ENCODE results near the gene CDH13.

Gene CDH13

DNA sequence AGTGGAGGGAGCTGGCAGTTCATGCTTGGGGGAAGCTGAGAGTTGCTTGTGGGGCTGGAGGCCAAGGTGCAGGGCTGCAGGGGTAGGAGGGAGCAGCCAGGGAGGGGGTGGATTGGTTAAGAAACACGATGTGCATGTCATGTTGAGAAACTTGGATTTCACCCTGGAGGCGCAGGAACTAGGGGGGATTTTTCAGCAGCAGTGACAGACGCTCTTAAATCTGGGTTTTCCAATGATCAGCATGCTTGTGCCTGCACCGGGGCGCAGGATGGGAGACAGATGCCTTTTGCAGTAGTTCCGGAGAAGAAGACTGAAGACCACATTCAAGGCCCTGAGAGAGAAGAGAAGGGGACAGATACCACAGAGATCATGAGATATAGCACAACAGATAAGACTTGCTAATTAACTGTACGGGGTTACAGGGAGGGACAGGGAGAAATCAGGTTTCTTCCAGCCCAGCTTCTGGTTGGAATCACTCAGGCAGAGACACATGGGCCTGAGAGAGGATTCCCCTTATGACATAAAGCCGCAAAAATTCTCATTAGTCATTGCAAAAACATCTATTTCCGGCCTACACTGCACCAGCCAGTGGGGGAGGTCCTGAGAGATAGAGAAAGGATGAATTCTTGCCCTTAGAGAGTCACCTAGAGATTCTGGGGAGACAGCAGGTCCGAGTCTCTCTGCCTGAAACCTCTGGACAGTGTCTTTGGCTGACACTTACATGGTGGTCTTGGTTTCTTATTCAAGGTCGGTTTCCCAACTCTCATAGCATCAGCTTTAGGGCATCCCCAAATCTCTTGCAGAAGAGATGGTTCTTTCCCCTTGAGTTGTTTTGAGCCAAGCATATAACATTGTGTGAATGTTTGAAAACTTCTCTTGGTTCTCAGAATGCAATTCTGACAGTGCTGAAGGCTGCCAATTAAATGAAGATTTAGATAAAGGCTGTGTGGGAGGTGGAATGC is 27.1 kb downstream of the CDH13 start:
- no peak for DNase-seq

DNA sequence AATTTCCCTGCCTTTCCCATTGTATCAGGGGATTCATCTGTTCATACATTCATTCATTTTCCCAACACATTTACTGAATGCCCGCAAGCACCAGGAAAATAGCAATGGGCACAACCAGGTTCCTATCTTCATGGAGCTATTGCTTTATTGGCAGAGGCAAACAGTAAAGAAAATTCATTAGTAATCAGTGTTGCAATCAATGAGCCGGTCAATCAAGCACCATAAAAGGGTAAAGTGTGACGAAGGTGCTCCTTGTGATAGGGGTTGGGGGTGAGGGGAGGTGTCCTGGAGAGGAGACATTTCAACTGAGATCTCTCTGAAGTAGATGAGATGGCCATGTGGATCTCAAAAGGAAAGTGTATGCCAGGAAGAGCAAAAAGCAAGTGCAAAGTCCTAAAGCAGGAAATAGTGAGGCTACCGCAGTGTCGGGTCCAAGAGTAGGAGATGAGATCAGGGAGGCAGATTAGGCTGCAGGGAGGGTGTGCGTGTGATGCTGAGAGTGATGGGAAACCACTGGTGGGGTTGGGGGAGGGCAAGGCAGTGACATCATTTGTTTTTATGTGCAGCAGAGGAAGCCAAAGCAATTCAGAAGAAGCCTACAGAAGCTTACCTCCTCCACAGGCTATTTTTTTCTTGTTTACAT is 28.4 kb downstream of the CDH13 start:
- DNase-seq = no peak

DNA sequence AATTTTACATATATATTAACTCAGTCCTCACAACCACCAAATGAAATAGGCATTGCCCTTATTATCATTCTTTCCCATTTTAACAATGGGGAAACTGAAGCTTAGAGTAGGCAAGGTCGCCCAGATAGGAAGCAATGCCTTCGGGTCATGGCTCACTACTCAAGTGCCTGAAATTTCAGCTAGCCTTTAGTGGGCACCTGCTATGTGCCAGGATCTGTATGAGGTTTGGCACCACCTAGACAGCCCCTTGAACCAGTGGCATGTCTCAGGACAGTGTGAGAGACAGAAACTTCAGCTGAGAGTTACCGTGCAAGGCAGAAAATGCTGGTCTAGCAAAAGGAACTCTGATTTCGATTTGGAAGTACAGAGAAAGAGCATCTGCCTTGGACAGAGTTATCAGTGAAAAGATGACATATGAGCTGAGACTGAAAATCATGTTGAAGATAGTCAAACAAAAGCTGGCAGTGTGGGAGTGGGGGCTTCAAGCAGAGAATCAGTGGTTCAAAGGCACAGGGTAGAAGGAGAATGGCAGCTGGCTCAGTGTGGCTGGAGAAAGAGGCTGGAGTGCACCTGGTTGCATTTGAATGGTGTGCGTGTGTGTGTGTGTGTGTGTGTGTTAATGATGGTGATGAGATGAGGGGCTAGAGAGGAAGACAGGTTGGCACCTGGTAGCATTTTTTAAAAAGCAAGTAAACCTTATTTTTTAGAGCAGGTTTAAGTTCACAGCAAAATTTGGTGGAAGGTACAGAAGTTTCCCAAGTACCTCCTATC is 29.1 kb downstream of the CDH13 start:
- no peak for DNase-seq

- no peak for DNase-seq
These were observed 30.5 kb downstream of the CDH13 start for GRCh38 chr16:82657239-82657638.

- no peak for DNase-seq
These were observed 31.0 kb downstream of the CDH13 start for GRCh38 chr16:82657786-82658185.

DNA sequence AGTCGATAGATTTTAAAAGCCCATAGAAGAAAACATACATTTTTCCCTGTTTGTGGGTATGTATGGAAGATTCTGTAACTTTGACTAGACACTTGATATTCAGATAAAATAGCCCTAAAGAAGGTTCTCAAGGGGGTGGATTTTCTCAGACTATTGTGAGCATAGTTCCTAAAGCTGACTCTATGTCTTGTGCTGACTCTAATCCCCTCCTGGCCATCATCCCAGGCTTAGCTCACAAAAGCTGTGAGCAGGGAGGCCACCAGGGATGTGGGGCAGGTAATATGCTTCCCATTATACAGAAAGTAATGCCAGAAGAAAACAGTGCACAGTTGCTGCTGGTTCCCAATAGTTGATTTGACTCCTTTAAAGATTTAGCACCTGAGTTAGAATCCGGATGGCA is 32.0 kb downstream of the CDH13 start:
- DNase-seq = no peak

- no peak for DNase-seq
These were observed 33.4 kb downstream of the CDH13 start for GRCh38 chr16:82660075-82660645.

- DNase-seq = no peak
These were observed 34.2 kb downstream of the CDH13 start for GRCh38 chr16:82660966-82661365.

GRCh38 chr16:82664181-82664580 is 37.4 kb downstream of the CDH13 start:
- DNase-seq = no peak

GRCh38 chr16:82665025-82665424 is 38.3 kb downstream of the CDH13 start:
- DNase-seq = no peak

- no peak for DNase-seq
These were observed 40.7 kb downstream of the CDH13 start for GRCh38 chr16:82667437-82667836.

- no peak for DNase-seq
These were observed 41.3 kb downstream of the CDH13 start for GRCh38 chr16:82668094-82668493.

- DNase-seq = no peak
These were observed 45.0 kb downstream of the CDH13 start for GRCh38 chr16:82671741-82672140.

DNA sequence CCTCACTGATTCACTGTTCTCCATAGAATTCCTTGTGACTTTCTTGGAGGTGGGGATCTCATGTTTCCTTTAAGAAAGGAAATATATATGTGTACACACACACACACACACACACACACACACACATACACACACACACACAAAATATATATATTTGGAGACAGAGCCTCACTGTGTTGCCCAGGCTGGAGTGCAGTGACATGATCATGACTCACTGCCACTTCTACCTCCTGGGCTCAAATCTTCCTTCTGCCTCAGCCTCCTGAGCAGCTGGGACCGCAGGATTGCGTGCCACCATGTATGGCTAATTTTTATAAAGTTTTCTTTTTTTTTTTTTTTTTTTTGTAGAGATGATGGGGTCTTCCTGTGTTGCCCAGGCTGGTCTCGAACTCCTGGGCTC is 45.9 kb downstream of the CDH13 start:
- DNase-seq = no peak

DNA sequence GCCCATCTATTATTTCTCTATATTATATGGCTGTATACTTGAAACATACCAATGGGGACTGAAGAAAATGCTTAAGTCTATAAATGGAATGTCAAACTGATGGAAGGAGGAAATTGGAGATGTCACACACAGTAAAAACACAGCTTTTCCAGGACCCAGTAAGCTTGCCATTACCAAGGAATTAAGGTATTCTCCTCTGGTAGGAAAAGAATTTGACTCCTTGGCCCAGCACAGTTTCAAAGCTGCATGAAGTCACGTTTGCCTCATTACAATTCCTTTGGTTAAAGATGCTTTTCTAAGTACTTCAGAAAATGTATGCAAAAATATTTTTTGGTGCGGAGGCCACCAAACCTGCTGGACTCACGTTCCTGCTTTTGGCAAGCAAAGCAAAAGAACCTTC is 48.5 kb downstream of the CDH13 start:
- DNase-seq = no peak

DNA sequence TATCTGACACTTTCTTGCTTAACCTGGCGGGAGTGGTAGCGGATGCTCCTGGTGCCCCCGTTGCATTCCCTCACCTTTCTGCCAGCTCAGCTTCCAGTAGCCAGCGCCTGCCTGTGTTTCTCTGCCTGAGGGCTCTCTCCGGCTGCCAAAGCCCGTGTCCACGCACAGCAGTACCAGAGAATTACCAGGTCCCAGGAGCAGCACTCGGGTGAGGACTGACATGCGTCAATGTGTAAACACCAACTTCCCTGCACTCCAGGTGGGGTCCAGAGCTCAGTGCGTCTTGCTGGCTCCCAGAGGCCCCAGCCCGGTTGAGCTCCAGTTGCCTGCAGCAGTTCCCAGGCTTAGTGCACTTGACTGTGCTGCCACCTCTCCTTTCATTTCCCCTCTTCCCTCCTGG is 54.8 kb downstream of the CDH13 start:
- no peak for DNase-seq

GRCh38 chr16:82682767-82683166 is 56.0 kb downstream of the CDH13 start:
- no peak for DNase-seq

DNA sequence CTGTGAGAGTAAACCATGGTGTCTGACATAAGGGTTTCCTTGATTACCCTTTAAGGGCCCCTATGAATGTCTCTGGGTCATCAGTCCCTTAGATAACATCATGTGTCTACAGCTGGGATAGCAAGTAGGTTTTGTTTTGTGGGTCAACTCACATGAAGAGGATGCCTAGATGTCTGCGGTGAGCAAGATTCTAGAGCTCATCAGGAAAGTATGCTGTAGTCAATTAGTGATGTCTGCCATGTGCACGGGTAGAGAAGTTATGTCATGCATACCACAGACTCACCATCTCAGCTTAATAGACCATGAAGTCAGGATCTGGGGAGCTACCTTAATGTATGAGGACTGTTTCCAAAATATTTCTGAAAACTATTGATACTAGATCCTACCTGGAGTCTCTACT is 57.5 kb downstream of the CDH13 start:
- no peak for DNase-seq

GRCh38 chr16:82685526-82685925 is 58.8 kb downstream of the CDH13 start:
- no peak for DNase-seq

GRCh38 chr16:82694239-82694874 is 67.6 kb downstream of the CDH13 start:
- no peak for DNase-seq

DNA sequence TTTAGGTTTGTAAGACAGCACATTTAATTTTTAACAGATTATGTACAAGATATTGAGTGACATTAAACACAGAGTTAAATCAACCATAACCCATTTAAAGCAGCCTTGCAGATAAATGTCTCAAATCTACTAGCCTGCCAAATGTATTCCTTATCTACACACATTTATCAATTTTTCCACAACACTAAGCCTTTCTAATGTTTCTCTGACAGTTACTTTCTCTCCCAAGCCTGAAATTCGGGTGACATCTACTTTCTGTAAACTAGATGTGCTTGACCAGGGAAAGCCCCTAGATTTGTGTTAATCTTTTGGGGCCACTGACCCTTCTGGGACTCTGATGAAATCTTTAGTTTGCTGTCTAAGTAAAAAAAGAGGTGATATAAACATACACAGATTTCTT is 69.0 kb downstream of the CDH13 start:
- DNase-seq = no peak

- DNase-seq = no peak
These were observed 72.5 kb downstream of the CDH13 start for GRCh38 chr16:82699260-82699659.
